Activated CD8-positive, alpha-beta memory T cell treated with anti-CD3 and anti-CD28 coated beads, Interleukin-2, amount 50 U/mL, for 1 hour (primary cell): ENCODE data around the gene CELA3A.
"Not testable (repeated sequence)": the region's sequence is repeated elsewhere in the genome, so short reads cannot be mapped to it uniquely, and the experiment has no call there.

Experiments
- DNase-seq: peaks from one replicate; pipeline ENCODE4 v3.0.0-alpha.2; 2020; ENCODE audit errors: extremely low read depth

The CELA3A gene

GRCh38 chr1:21981253-21981652, 20.2 kb upstream of the CELA3A start:
- DNase-seq: not testable (repeated sequence)

- not testable (repeated sequence) for DNase-seq
Observed at GRCh38 chr1:21982122-21982521, 19.3 kb upstream of the CELA3A start.

GRCh38 chr1:21983539-21983938, 17.9 kb upstream of the CELA3A start:
- not testable (repeated sequence) for DNase-seq

- not testable (repeated sequence) for DNase-seq
Observed at GRCh38 chr1:21985893-21986292, 15.6 kb upstream of the CELA3A start.

- not testable (repeated sequence) for DNase-seq
Observed at GRCh38 chr1:21986386-21986785, 15.1 kb upstream of the CELA3A start.

GRCh38 chr1:21989672-21990393, 11.6 kb upstream of the CELA3A start:
- not testable (repeated sequence) for DNase-seq

GRCh38 chr1:21992186-21992585, 9.3 kb upstream of the CELA3A start:
- not testable (repeated sequence) for DNase-seq

- not testable (repeated sequence) for DNase-seq
Observed at GRCh38 chr1:21994716-21995115, 6.7 kb upstream of the CELA3A start.

- DNase-seq: not testable (repeated sequence)
Observed at GRCh38 chr1:21996663-21996970, 4.8 kb upstream of the CELA3A start.

GRCh38 chr1:21997891-21998623, 3.4 kb upstream of the CELA3A start:
- DNase-seq: not testable (repeated sequence)

- not testable (repeated sequence) for DNase-seq
Observed at GRCh38 chr1:21998624-21999294, 2.7 kb upstream of the CELA3A start.

GRCh38 chr1:21999645-22000044, 1.8 kb upstream of the CELA3A start:
- not testable (repeated sequence) for DNase-seq

- not testable (repeated sequence) for DNase-seq
Observed at GRCh38 chr1:22002461-22002860, 1.0 kb downstream of the CELA3A start.

GRCh38 chr1:22002875-22003274, 1.4 kb downstream of the CELA3A start:
- DNase-seq: not testable (repeated sequence)

- DNase-seq: not testable (repeated sequence)
Observed at GRCh38 chr1:22003959-22004358, 2.5 kb downstream of the CELA3A start.

- not testable (repeated sequence) for DNase-seq
Observed at GRCh38 chr1:22005261-22006149, 4.0 kb downstream of the CELA3A start.

GRCh38 chr1:22006736-22007135, 5.3 kb downstream of the CELA3A start:
- not testable (repeated sequence) for DNase-seq

- not testable (repeated sequence) for DNase-seq
Observed at GRCh38 chr1:22007262-22007661, 5.8 kb downstream of the CELA3A start.

GRCh38 chr1:22009566-22009965, 8.1 kb downstream of the CELA3A start:
- DNase-seq: not testable (repeated sequence)

GRCh38 chr1:22012752-22013151, 11.3 kb downstream of the CELA3A start:
- not testable (repeated sequence) for DNase-seq

- not testable (repeated sequence) for DNase-seq
Observed at GRCh38 chr1:22014575-22015206, 13.2 kb downstream of the CELA3A start.
